MV-4-11 (cell line): ENCODE results near the gene SUB1.
"Not testable (repeated sequence)": the region's sequence is repeated elsewhere in the genome, so short reads cannot be mapped to it uniquely, and the experiment has no call there.

Experiments
- DNase-seq: peaks from one replicate; lab custom pipeline; 2025; lab: John Stamatoyannopoulos, UW

Gene SUB1

GRCh38 chr5:32600054-32600622 lies 14.8 kb downstream of the SUB1 start:
- DNase-seq, result no peak

- DNase-seq, result no peak
Observed at GRCh38 chr5:32601623-32602295, 16.4 kb downstream of the SUB1 start.

GRCh38 chr5:32602906-32603305 lies 17.5 kb downstream of the SUB1 start:
- DNase-seq, result no peak

GRCh38 chr5:32604800-32605765 lies 19.7 kb downstream of the SUB1 start:
- peak; percentile 75 for DNase-seq

GRCh38 chr5:32605766-32606152 lies 20.4 kb downstream of the SUB1 start:
- DNase-seq, result no peak

- DNase-seq, result no peak
Observed at GRCh38 chr5:32612134-32612888, 27.0 kb downstream of the SUB1 start.

GRCh38 chr5:32613050-32613672 lies 27.8 kb downstream of the SUB1 start:
- peak; percentile 77 for DNase-seq

GRCh38 chr5:32615236-32615635 lies 29.9 kb downstream of the SUB1 start:
- DNase-seq, result no peak

GRCh38 chr5:32618962-32619361 lies 33.6 kb downstream of the SUB1 start:
- no peak for DNase-seq

GRCh38 chr5:32621256-32621655 lies 35.9 kb downstream of the SUB1 start:
- DNase-seq, result no peak

- DNase-seq, result no peak
Observed at GRCh38 chr5:32625106-32625505, 39.7 kb downstream of the SUB1 start.

- no peak for DNase-seq
Observed at GRCh38 chr5:32625547-32625946, 40.2 kb downstream of the SUB1 start.

- no peak for DNase-seq
Observed at GRCh38 chr5:32627219-32627870, 42.0 kb downstream of the SUB1 start.

GRCh38 chr5:32628049-32628844 lies 42.9 kb downstream of the SUB1 start:
- no peak for DNase-seq

- DNase-seq, result no peak
Observed at GRCh38 chr5:32630867-32631491, 45.6 kb downstream of the SUB1 start.

GRCh38 chr5:32633017-32633416 lies 47.7 kb downstream of the SUB1 start:
- DNase-seq, result not testable (repeated sequence)

GRCh38 chr5:32638309-32638708 lies 53.0 kb downstream of the SUB1 start:
- no peak for DNase-seq

GRCh38 chr5:32639943-32640342 lies 54.6 kb downstream of the SUB1 start:
- DNase-seq, result no peak

GRCh38 chr5:32642276-32643002 lies 57.1 kb downstream of the SUB1 start:
- no peak for DNase-seq
